GM21381 (cell line): ENCODE data around the gene TBX10.
"Not testable (repeated sequence)": the region's sequence is repeated elsewhere in the genome, so short reads cannot be mapped to it uniquely, and the experiment has no call there.

ENCODE experiments used
- ATAC-seq: cut with Tn5 transposase; IDR thresholded peaks from one replicate; pipeline ENCODE4 v1.9.1; 2021; ENCODE audit warnings: mild to moderate bottlenecking, moderate library complexity; ENCODE audit not compliant: unreplicated experiment

Gene TBX10

GRCh38 chr11:67664696-67665540 lies 25.4 kb upstream of the TBX10 start:
- no peak for ATAC-seq

GRCh38 chr11:67664213-67664585 lies 24.6 kb upstream of the TBX10 start:
- no peak for ATAC-seq

GRCh38 chr11:67663532-67664212 lies 24.1 kb upstream of the TBX10 start:
- no peak for ATAC-seq

- no peak for ATAC-seq
Measured at GRCh38 chr11:67662835-67663531, 23.4 kb upstream of the TBX10 start.

- ATAC-seq: no peak
Measured at GRCh38 chr11:67662142-67662834, 22.7 kb upstream of the TBX10 start.

- ATAC-seq: not testable (repeated sequence)
Measured at GRCh38 chr11:67660752-67661151, 21.2 kb upstream of the TBX10 start.

- ATAC-seq: not testable (repeated sequence)
Measured at GRCh38 chr11:67659651-67660165, 20.1 kb upstream of the TBX10 start.

GRCh38 chr11:67657300-67657699 lies 17.7 kb upstream of the TBX10 start:
- no peak for ATAC-seq

- ATAC-seq: no peak
Measured at GRCh38 chr11:67656278-67656922, 16.8 kb upstream of the TBX10 start.

- ATAC-seq: no peak
Measured at GRCh38 chr11:67654225-67654624, 14.7 kb upstream of the TBX10 start.

GRCh38 chr11:67652965-67653845 lies 13.6 kb upstream of the TBX10 start:
- ATAC-seq: no peak

- ATAC-seq: no peak
Measured at GRCh38 chr11:67651976-67652781, 12.6 kb upstream of the TBX10 start.

GRCh38 chr11:67649634-67650510 lies 10.3 kb upstream of the TBX10 start:
- ATAC-seq: no peak

GRCh38 chr11:67648796-67649613 lies 9.4 kb upstream of the TBX10 start:
- no peak for ATAC-seq

- no peak for ATAC-seq
Measured at GRCh38 chr11:67648140-67648795, 8.7 kb upstream of the TBX10 start.

- ATAC-seq: no peak
Measured at GRCh38 chr11:67647471-67647870, 7.9 kb upstream of the TBX10 start.
